IMR-90 (cell line): ENCODE data around the gene ATP5ME.

Experiments
- BHLHE40 ChIP-seq: fragments of 150-350 bp; IDR thresholded peaks from 2 replicates; pipeline ENCODE4 v1.6.1; 2016; ENCODE audit warnings: mild to moderate bottlenecking, low read depth, low read length
- CTCF ChIP-seq: conservative IDR thresholded peaks from 2 replicates; pipeline ENCODE4 v1.5.1; 2012; ENCODE audit warnings: mild to moderate bottlenecking, low read depth, low read length, improper control_type of control experiment
- FOS ChIP-seq: fragments of 150-350 bp; IDR thresholded peaks from 2 replicates; pipeline ENCODE4 v1.6.1; 2016; ENCODE audit warnings: low read depth, low read length
- MAFK ChIP-seq: IDR thresholded peaks from 2 replicates; pipeline ENCODE4 v1.6.1; 2012; ENCODE audit warnings: low read depth, low read length, improper control_type of control experiment
- POLR2A ChIP-seq: IDR thresholded peaks from 2 replicates; pipeline ENCODE4 v1.6.1; 2012; ENCODE audit warnings: mild to moderate bottlenecking, low read depth, low read length
- SMC3 ChIP-seq: fragments of 150-350 bp; IDR thresholded peaks from 2 replicates; pipeline ENCODE4 v1.6.1; 2016; ENCODE audit warnings: low read depth, mild to moderate bottlenecking, antibody characterized with exemption, low read length, moderate library complexity

- TF ChIP-seq CTCF (no peak), MAFK (no peak), SMC3 (no peak), POLR2A (no peak), FOS (no peak), BHLHE40 (no peak)
These were observed 38.0 kb upstream of the ATP5ME start for GRCh38 chr4:712093-712492.
